A549 (cell line): ENCODE data around the gene MEA1. TPM values are rescaled to one million over a fixed set of nuclear protein-coding genes. Genes with fewer than 3 reads are reported as not detected.

Experiments
- ATAC-seq, 2 experiments: fragments of 200-7000 bp in 1 of 2; fragments of >200 bp in 1 of 2; cut with Nextera tagmentation in 1 of 2; cut with Tn5 transposase in 1 of 2; 3 replicates each; pipeline versions ENCODE4 v1.8.0 to v1.9.1; 2018 to 2020; ENCODE audit warnings: mild to moderate bottlenecking in 1 of 2, moderate library complexity in 1 of 2
- CTCF ChIA-PET: fragments of 300-600 bp; sonication (Branson Sonifier 250); formaldehyde crosslinking; extraction: SDS; loops from one replicate; lab custom pipeline; 2021; ENCODE audit warnings: antibody characterized with exemption, inconsistent platforms; lab: Yijun Ruan, JAX
- POLR2A ChIA-PET: fragments of 350-600 bp; formaldehyde crosslinking; extraction: SDS; loops from one replicate; lab custom pipeline; 2021; ENCODE audit warnings: antibody characterized with exemption, inconsistent platforms; lab: Yijun Ruan, JAX
- DNase-seq, 2 experiments: peaks; one replicate each; pipeline versions ENCODE4 v3.0.0 to v3.0.0-alpha.2; 2011 to 2016; ENCODE audit warnings: low read depth in 1 of 2, low spot score in 1 of 2
- FAIRE-seq: peaks from 2 replicates; lab custom pipeline; 2011; peaks lifted over from hg19 to GRCh38; lab: Jason Lieb, UNC
- H3K27ac ChIP-seq, 2 experiments: fragments of >200 bp; sonication (Bioruptor Twin); formaldehyde crosslinking; 3 replicates each; pipeline ENCODE4 v1.5.1; 2016 to 2017
- H3K4me1 ChIP-seq: fragments of >200 bp; sonication (Bioruptor Twin); formaldehyde crosslinking; 3 replicates; pipeline ENCODE4 v1.6.1; 2016
- H3K4me2 ChIP-seq: fragments of >200 bp; sonication (Bioruptor Twin); formaldehyde crosslinking; 3 replicates; pipeline ENCODE4 v1.6.1; 2016
- H3K4me3 ChIP-seq: fragments of >200 bp; sonication (Bioruptor Twin); formaldehyde crosslinking; 3 replicates; pipeline ENCODE4 v1.5.1; 2016
- H3K9me3 ChIP-seq: fragments of >200 bp; sonication (Bioruptor Twin); formaldehyde crosslinking; 3 replicates; pipeline ENCODE4 v1.6.1; 2016
- BCL3 ChIP-seq: fragments of >200 bp; sonication (Bioruptor Twin); formaldehyde crosslinking; IDR thresholded peaks from 3 replicates; pipeline ENCODE4 v1.6.1; 2016
- BHLHE40 ChIP-seq: IDR thresholded peaks from 2 replicates; pipeline ENCODE4 v1.6.1; 2012; ENCODE audit warnings: low read depth, low read length, inconsistent platforms
- CBX8 ChIP-seq: fragments of 200-600 bp; sonication (generic); IDR thresholded peaks from 2 replicates; pipeline ENCODE4 v1.6.1; 2016
- CHD2 ChIP-seq: fragments of 150-350 bp; IDR thresholded peaks from 2 replicates; pipeline ENCODE4 v1.6.1; 2014; ENCODE audit warnings: low read length; ENCODE audit not compliant: partially characterized antibody
- EP300 ChIP-seq, 2 experiments: fragments of >200 bp; sonication (Bioruptor Twin); formaldehyde crosslinking; IDR thresholded peaks; 2 replicates in 1 of 2; 3 replicates in 1 of 2; pipeline ENCODE4 v1.6.1; 2016 to 2017
- ESRRA ChIP-seq: fragments of 150-350 bp; IDR thresholded peaks from 2 replicates; pipeline ENCODE4 v1.6.1; 2014; ENCODE audit warnings: mild to moderate bottlenecking, low read length, borderline replicate concordance
- FOSL2 ChIP-seq, 2 experiments: fragments of 450-650 bp in 1 of 2; fragments of >200 bp in 1 of 2; sonication (Bioruptor Twin) in 1 of 2; formaldehyde crosslinking; IDR thresholded peaks; 2 replicates each; pipeline versions ENCODE4 v1.5.0 to v1.6.1; 2016 to 2020; ENCODE audit warnings: mild to moderate bottlenecking in 1 of 2, moderate library complexity in 1 of 2
- HEYL ChIP-seq: fragments of 250-450 bp; sonication (Bioruptor Pico); IDR thresholded peaks from 2 replicates; pipeline ENCODE4 v1.8.0; 2021; ENCODE audit warnings: mild to moderate bottlenecking, moderate library complexity
- JUN ChIP-seq, 2 experiments: fragments of >200 bp; sonication (Bioruptor Twin); formaldehyde crosslinking; IDR thresholded peaks; 2 replicates in 1 of 2; 3 replicates in 1 of 2; pipeline ENCODE4 v1.6.1; 2016 to 2017
- KDM1A ChIP-seq: fragments of 200-600 bp; sonication (generic); IDR thresholded peaks from 2 replicates; pipeline ENCODE4 v1.6.1; 2016; ENCODE audit warnings: low read depth, mild to moderate bottlenecking
- KDM5A ChIP-seq: fragments of 200-600 bp; sonication (generic); IDR thresholded peaks from 2 replicates; pipeline ENCODE4 v1.6.1; 2016; ENCODE audit warnings: antibody characterized with exemption, mild to moderate bottlenecking
- PHF8 ChIP-seq: fragments of 200-600 bp; sonication (generic); IDR thresholded peaks from 2 replicates; pipeline ENCODE4 v1.6.1; 2016; ENCODE audit warnings: low read depth, mild to moderate bottlenecking, antibody characterized with exemption, moderate library complexity, borderline replicate concordance
- POLR2A ChIP-seq: IDR thresholded peaks from 2 replicates; pipeline ENCODE4 v1.6.1; 2012; ENCODE audit warnings: mild to moderate bottlenecking, low read length
- RNF2 ChIP-seq: fragments of 200-600 bp; sonication (generic); IDR thresholded peaks from 2 replicates; pipeline ENCODE4 v1.6.1; 2016; ENCODE audit warnings: low read depth, mild to moderate bottlenecking, antibody characterized with exemption, moderate library complexity, borderline replicate concordance
- TP53 ChIP-seq: fragments of 250-450 bp; sonication (Bioruptor Pico); IDR thresholded peaks from 2 replicates; pipeline ENCODE4 v1.5.0; 2021; ENCODE audit warnings: mild to moderate bottlenecking, moderate library complexity
- USF2 ChIP-seq: fragments of 450-650 bp; IDR thresholded peaks from 2 replicates; pipeline ENCODE4 v1.6.1; 2014; ENCODE audit warnings: antibody characterized with exemption
- ZC3H11A ChIP-seq: fragments of 450-650 bp; IDR thresholded peaks from 2 replicates; pipeline ENCODE4 v1.6.1; 2014; ENCODE audit warnings: antibody characterized with exemption, mild to moderate bottlenecking
- ZFP36 ChIP-seq: fragments of 450-650 bp; IDR thresholded peaks from 2 replicates; pipeline ENCODE4 v1.6.1; 2014; ENCODE audit warnings: borderline replicate concordance; ENCODE audit not compliant: partially characterized antibody
- ZNF302 ChIP-seq: fragments of 250-450 bp; sonication (Bioruptor Pico); IDR thresholded peaks from 2 replicates; pipeline ENCODE4 v1.9.0; 2021; ENCODE audit warnings: inconsistent platforms, mild to moderate bottlenecking, moderate library complexity
- WGBS: methylation state at CpG from one replicate; pipeline ENCODE4 v1.1.6; 2017; ENCODE audit errors: missing lambda C conversion rate; 5-methylcytosine and 5-hydroxymethylcytosine counted together
- polyA plus RNA-seq, 4 experiments: library from polyadenylated mRNA; depleted of rRNA in 3 of 4; stranded (reverse); fragments of >200 nt; fragmentation: RNase III in 1 of 4; extraction: RNeasy Plus Mini Kit Qiagen cat#74134 plus additional on column Dnase treatment in 1 of 4; gene quantifications; 2 replicates in 3 of 4; 3 replicates in 1 of 4; pipeline ENCODE4 v1.2.3, GENCODE V29; 2011 to 2017
- TF ChIP-seq, protein P1 (sequence below): IDR thresholded peaks from 2 replicates; pipeline ENCODE4 v1.6.1; 2012; ENCODE audit warnings: low read depth, borderline replicate concordance
- TF ChIP-seq, protein P2 (sequence below): fragments of 150-350 bp; IDR thresholded peaks from 2 replicates; pipeline ENCODE4 v1.6.1; 2014; ENCODE audit warnings: low read depth, mild to moderate bottlenecking, low read length
- TF ChIP-seq, protein P3 (sequence below): fragments of 250-450 bp; sonication (Bioruptor Pico); IDR thresholded peaks from 2 replicates; pipeline ENCODE4 v1.5.0; 2020; ENCODE audit warnings: low read depth, mild to moderate bottlenecking, moderate library complexity
- TF ChIP-seq, protein P4 (sequence below): IDR thresholded peaks from 2 replicates; pipeline ENCODE4 v1.6.1; 2012
- TF ChIP-seq, protein P5 (sequence below): fragments of >200 bp; sonication (Bioruptor Twin); formaldehyde crosslinking; IDR thresholded peaks from 2 replicates; pipeline ENCODE4 v1.6.1; 2016

The MEA1 gene
- polyA plus RNA-seq, 2 of the 4 experiments (the other 2 are of a cell fraction) = 58.6 to 94.3 TPM

- peak overlapping the region; percentile 87 for H3K4me2 ChIP-seq
- ChIA-PET CTCF (interaction anchor here (0.7 to 1.9 kb wide), 3 partner anchors 11 to 159 kb away, joined by 4 to 13 read pairs (median 7); no protein-coding TSS in a partner anchor), POLR2A (interaction anchor here (1.4 to 1.5 kb wide), 3 partner anchors 39 to 84 kb away, joined by 6 to 10 read pairs (median 6); partner anchors contain the start of genes PPP2R5D and RRP36)
- DNase-seq = peak; percentile 15 to 24
- H3K4me3 ChIP-seq = peak overlapping the region; percentile 100
- peak overlapping the region; percentile 90 to 97 for H3K27ac ChIP-seq
- no peaks in the 10 kb centered on the region for H3K9me3 ChIP-seq
- peak; percentile 14 to 41; a peak in 5 of 6 replicates for ATAC-seq
- peaks cover 14% of the 10 kb centered on the region for H3K4me1 ChIP-seq
- no peak for FAIRE-seq
- WGBS = 9% methylated on average over 10 of the region's 15 CpGs
- no peak for TF ChIP-seq USF2
- TF ChIP-seq, protein P1, sequence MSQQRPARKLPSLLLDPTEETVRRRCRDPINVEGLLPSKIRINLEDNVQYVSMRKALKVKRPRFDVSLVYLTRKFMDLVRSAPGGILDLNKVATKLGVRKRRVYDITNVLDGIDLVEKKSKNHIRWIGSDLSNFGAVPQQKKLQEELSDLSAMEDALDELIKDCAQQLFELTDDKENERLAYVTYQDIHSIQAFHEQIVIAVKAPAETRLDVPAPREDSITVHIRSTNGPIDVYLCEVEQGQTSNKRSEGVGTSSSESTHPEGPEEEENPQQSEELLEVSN = no peak
- TF ChIP-seq ZFP36 = no peak
- no peak for TF ChIP-seq POLR2A
- TF ChIP-seq CBX8 = no peak
- TF ChIP-seq, protein P2, sequence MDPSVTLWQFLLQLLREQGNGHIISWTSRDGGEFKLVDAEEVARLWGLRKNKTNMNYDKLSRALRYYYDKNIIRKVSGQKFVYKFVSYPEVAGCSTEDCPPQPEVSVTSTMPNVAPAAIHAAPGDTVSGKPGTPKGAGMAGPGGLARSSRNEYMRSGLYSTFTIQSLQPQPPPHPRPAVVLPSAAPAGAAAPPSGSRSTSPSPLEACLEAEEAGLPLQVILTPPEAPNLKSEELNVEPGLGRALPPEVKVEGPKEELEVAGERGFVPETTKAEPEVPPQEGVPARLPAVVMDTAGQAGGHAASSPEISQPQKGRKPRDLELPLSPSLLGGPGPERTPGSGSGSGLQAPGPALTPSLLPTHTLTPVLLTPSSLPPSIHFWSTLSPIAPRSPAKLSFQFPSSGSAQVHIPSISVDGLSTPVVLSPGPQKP = no peak
- TF ChIP-seq HEYL (CRISPR knock-in tag) = no peak
- no peak for TF ChIP-seq CHD2
- TF ChIP-seq RNF2 = no peak
- TF ChIP-seq, protein P3, sequence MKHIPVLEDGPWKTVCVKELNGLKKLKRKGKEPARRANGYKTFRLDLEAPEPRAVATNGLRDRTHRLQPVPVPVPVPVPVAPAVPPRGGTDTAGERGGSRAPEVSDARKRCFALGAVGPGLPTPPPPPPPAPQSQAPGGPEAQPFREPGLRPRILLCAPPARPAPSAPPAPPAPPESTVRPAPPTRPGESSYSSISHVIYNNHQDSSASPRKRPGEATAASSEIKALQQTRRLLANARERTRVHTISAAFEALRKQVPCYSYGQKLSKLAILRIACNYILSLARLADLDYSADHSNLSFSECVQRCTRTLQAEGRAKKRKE (CRISPR knock-in tag) = no peak
- TF ChIP-seq KDM1A = no peak
- TF ChIP-seq TP53 (CRISPR knock-in tag) = no peak
- TF ChIP-seq FOSL2 (IDR thresholded peaks at IDR 0.05) = no peak
- no peak for TF ChIP-seq FOSL2 (CRISPR knock-in tag; IDR thresholded peaks at IDR 0.05)
- TF ChIP-seq EP300 (IDR thresholded peaks at IDR 0.05) = no peak
- TF ChIP-seq ZNF302 = no peak
- TF ChIP-seq BHLHE40 = no peak
Observed at GRCh38 chr6:43060034-43060754, 46.4 kb upstream of the MEA1 start.

DNA sequence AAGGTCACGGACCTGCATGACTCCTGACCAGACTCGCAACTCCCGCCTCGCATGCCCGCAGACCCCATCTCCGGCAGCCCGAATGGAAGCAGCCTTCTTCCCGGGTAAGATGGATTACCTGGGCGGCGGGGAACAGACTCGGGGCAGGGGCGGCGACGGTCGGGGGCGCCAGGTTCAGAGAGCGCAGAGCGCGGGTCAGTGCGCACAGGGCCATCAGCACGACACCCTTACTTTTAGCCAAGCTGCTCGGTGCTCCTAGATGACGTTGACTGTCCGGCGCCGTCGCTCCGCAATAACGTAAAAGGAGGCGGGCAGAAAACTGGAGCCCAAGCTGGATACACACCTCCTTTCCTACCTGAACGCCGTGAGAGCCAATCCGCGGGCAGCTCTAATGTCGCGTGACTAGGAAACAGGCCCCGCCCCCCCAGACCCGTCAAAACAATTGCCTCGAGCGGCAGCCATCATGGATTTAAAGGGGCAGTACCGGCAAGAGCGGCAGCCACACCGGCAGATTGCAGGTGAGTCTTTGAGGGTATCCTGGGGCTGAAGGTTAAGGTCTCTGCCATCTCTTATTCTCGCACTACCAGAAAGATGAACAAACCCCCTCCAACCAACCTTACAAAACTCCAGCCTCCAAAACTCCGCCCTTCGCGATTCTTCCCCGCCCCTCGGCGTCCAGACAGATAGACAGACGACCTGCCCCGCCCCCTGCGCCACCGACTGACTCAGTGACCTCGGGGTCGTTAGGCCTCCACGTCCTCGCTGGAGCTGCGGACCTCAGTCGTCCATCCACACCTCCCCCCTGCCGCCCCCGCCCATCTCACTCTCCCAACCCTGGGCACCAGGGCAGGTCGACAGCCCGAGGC, 45.7 kb upstream of the MEA1 start, which contains the start of the genes KLC4 and MRPL2:
TSS of gene KLC4 (plus strand) at position 464 of the 866 bp plus-strand sequence. CDS start 1,705 bp downstream, outside the sequence.
TSS of gene MRPL2 (minus strand) at position 267 of the 866 bp plus-strand sequence. CDS start at position 214, 53 bp downstream.
- Histone ChIP-seq H3K9me3 (no peaks in the 10 kb centered on the region), H3K4me2 (peak within 1 kb of the TSS; percentile 100), H3K4me3 (peak within 1 kb of the TSS; percentile 100), H3K4me1 (peaks cover 14% of the 10 kb centered on the region), H3K27ac (peak within 1 kb of the TSS; percentile 90 to 97)
- ChIA-PET POLR2A (interaction anchor here (0.6 to 1.5 kb wide), 9 partner anchors 15 to 1068 kb away, joined by 3 to 10 read pairs (median 4); partner anchors contain the start of genes KLHDC3, MEA1, PEX6 and PPP2R5D), CTCF (interaction anchor here (1.0 to 1.9 kb wide), 5 partner anchors 9 to 112 kb away, joined by 3 to 13 read pairs (median 4); no protein-coding TSS in a partner anchor)
- peak; percentile 88 to 96 for ATAC-seq
- peak; percentile 97 to 98 for DNase-seq
- TF ChIP-seq ESRRA (no peak), POLR2A (peak; percentile 85), PHF8 (peak; percentile 85; the same call in 1 of the 2 replicates), JUN (IDR thresholded peaks at IDR 0.05) (peak in 1 of 2 experiments; percentile 71; a peak in 2 of 5 replicates), KDM5A (peak; percentile 85), ZC3H11A (no peak), FOSL2 (IDR thresholded peaks at IDR 0.05) (no peak), FOSL2 (CRISPR knock-in tag; IDR thresholded peaks at IDR 0.05) (peak; percentile 17; the same call in 1 of the 2 replicates), BCL3 (peak; percentile 65; the same call in 1 of the 3 replicates), USF2 (0 out of 2 replicates have a peak, but pooled peaks have one; percentile 36)
- TF ChIP-seq, protein P4, sequence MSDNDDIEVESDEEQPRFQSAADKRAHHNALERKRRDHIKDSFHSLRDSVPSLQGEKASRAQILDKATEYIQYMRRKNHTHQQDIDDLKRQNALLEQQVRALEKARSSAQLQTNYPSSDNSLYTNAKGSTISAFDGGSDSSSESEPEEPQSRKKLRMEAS = peak; percentile 61
- TF ChIP-seq, protein P5, sequence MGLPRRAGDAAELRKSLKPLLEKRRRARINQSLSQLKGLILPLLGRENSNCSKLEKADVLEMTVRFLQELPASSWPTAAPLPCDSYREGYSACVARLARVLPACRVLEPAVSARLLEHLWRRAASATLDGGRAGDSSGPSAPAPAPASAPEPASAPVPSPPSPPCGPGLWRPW = no peak
- TF ChIP-seq, all 56 proteins: peak for 8
- under 1% methylated on average over 22 of the region's 64 CpGs for WGBS
- FAIRE-seq = no peak
